ENCODE data around the gene SHB.
"Not testable (repeated sequence)": the region's sequence is repeated elsewhere in the genome, so short reads cannot be mapped to it uniquely, and the experiment has no call there.

Gene SHB

GRCh38 chr9:37914701-37915358, 154.2 kb downstream of the SHB start:
- Histone ChIP-seq H3K4me1 (ENCODE audit: control extremely low read depth in 1 of 4, control insufficient read depth in 4 of 4, insufficient read depth in 4 of 4, low read length in 3 of 4) (peaks cover 0 to 13% (median 3%) of the 10 kb centered on the region in 4 experiments), H3K27me3 (replicated peaks in 2 of 5; ENCODE audit: control insufficient read depth in 4 of 5, insufficient read depth in 5 of 5, low read length in 4 of 5) (no peaks in the 10 kb centered on the region), H3K4me3 (ENCODE audit: control insufficient read depth in 1 of 7, extremely low read depth in 1 of 7, insufficient read depth in 4 of 7, low read depth in 2 of 7, low read length in 6 of 7) (no peak overlapping the region), H3K27ac (ENCODE audit: insufficient read depth in 1 of 2, low read depth in 1 of 2, low read length in 2 of 2, poor library complexity in 1 of 2, severe bottlenecking in 2 of 2) (no peak overlapping the region), H3K36me3 (ENCODE audit: control insufficient read depth in 4 of 4, insufficient read depth in 4 of 4, low read length in 3 of 4) (peaks cover 0 to 10% (median 4%) of the 10 kb centered on the region in 4 experiments), H3K9me3 (ENCODE audit: control extremely low read depth in 1 of 5, control insufficient read depth in 4 of 5, insufficient read depth in 2 of 5, low read depth in 1 of 5, low read length in 4 of 5) (no peaks in the 10 kb centered on the region)
- CTCF ChIA-PET, result interaction anchor here (0.7 to 4.9 kb wide), 24 partner anchors 7 to 452 kb away, joined by 3 to 47 read pairs (median 5); partner anchors contain the start of gene SHB
- no peak for DNase-seq
- WGBS (ENCODE audit: insufficient coverage), result 89% methylated on average over 11 of the region's 11 CpGs
- POLR2A ChIA-PET, result interaction anchor here (0.6 kb wide), 1 partner anchor 67 kb away, joined by 3 read pairs; no protein-coding TSS in a partner anchor

DNA sequence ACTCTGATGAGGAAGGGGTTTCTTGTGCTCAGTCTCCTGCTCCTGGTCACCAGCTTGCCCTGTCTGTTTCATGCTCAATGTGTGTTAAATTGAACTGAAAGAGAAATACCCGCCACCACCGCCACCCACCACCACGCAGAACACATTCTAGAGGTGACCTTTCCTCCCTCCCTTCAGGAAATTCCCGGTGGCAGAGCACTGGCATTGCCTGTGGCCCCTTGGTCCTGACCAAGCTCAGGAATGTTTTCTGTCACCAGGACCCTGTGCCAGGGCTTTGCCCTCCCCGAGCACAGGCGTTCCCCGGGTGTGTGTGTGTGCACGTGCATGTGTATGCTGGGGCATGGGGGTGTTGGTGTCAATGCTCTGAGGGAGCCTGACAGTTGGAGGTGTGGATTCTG, 154.9 kb downstream of the SHB start:
- POLR2A ChIA-PET, result no interaction called here
- Histone ChIP-seq H3K27me3 (replicated peaks in 2 of 5; ENCODE audit: control insufficient read depth in 4 of 5, insufficient read depth in 5 of 5, low read length in 4 of 5) (no peaks in the 10 kb centered on the region), H3K9me3 (ENCODE audit: control extremely low read depth in 1 of 5, control insufficient read depth in 4 of 5, insufficient read depth in 2 of 5, low read depth in 1 of 5, low read length in 4 of 5) (no peaks in the 10 kb centered on the region), H3K4me3 (ENCODE audit: control insufficient read depth in 1 of 7, extremely low read depth in 1 of 7, insufficient read depth in 4 of 7, low read depth in 2 of 7, low read length in 6 of 7) (no peak overlapping the region), H3K27ac (ENCODE audit: insufficient read depth in 1 of 2, low read depth in 1 of 2, low read length in 2 of 2, poor library complexity in 1 of 2, severe bottlenecking in 2 of 2) (no peak overlapping the region), H3K36me3 (ENCODE audit: control insufficient read depth in 4 of 4, insufficient read depth in 4 of 4, low read length in 3 of 4) (peaks cover 0 to 10% (median 4%) of the 10 kb centered on the region in 4 experiments), H3K4me1 (ENCODE audit: control extremely low read depth in 1 of 4, control insufficient read depth in 4 of 4, insufficient read depth in 4 of 4, low read length in 3 of 4) (peaks cover 0 to 15% (median 3%) of the 10 kb centered on the region in 4 experiments)
- 97% methylated on average over 7 of the region's 8 CpGs for WGBS (ENCODE audit: insufficient coverage)
- no peak for DNase-seq
- CTCF ChIA-PET, result interaction anchor here (0.6 to 4.9 kb wide), 39 partner anchors 8 to 474 kb away, joined by 3 to 47 read pairs (median 4); partner anchors contain the start of gene SHB

- ChIA-PET CTCF (interaction anchor here (0.6 to 4.9 kb wide), 44 partner anchors 8 to 486 kb away, joined by 3 to 47 read pairs (median 4); partner anchors contain the start of gene SHB), POLR2A (no interaction called here)
- Histone ChIP-seq H3K36me3 (ENCODE audit: control insufficient read depth in 4 of 4, insufficient read depth in 4 of 4, low read length in 3 of 4) (peaks cover 0 to 7% (median 2%) of the 10 kb centered on the region in 4 experiments), H3K4me1 (ENCODE audit: control extremely low read depth in 1 of 4, control insufficient read depth in 4 of 4, insufficient read depth in 4 of 4, low read length in 3 of 4) (peaks cover 0 to 20% (median 3%) of the 10 kb centered on the region in 4 experiments), H3K9me3 (ENCODE audit: control extremely low read depth in 1 of 5, control insufficient read depth in 4 of 5, insufficient read depth in 2 of 5, low read depth in 1 of 5, low read length in 4 of 5) (no peaks in the 10 kb centered on the region), H3K27me3 (replicated peaks in 2 of 5; ENCODE audit: control insufficient read depth in 4 of 5, insufficient read depth in 5 of 5, low read length in 4 of 5) (no peaks in the 10 kb centered on the region), H3K4me3 (ENCODE audit: control insufficient read depth in 1 of 7, extremely low read depth in 1 of 7, insufficient read depth in 4 of 7, low read depth in 2 of 7, low read length in 6 of 7) (no peak overlapping the region), H3K27ac (ENCODE audit: insufficient read depth in 1 of 2, low read depth in 1 of 2, low read length in 2 of 2, poor library complexity in 1 of 2, severe bottlenecking in 2 of 2) (no peak overlapping the region)
- DNase-seq, result peak; percentile 81 to 90 (median 84)
- 52% methylated on average over 11 of the region's 11 CpGs for WGBS (ENCODE audit: insufficient coverage)
Observed at GRCh38 chr9:37913480-37914153, 155.4 kb downstream of the SHB start.

GRCh38 chr9:37911271-37911681, 157.8 kb downstream of the SHB start:
- ChIA-PET POLR2A (no interaction called here), CTCF (interaction anchor here (0.6 to 4.9 kb wide), 12 partner anchors 8 to 369 kb away, joined by 3 to 32 read pairs (median 3); partner anchors contain the start of gene SHB)
- WGBS (ENCODE audit: insufficient coverage), result 93% methylated on average over 6 of the region's 6 CpGs
- no peak overlapping the region for H3K27ac ChIP-seq (ENCODE audit: insufficient read depth in 1 of 2, low read depth in 1 of 2, low read length in 2 of 2, poor library complexity in 1 of 2, severe bottlenecking in 2 of 2)
- no peaks in the 10 kb centered on the region for H3K27me3 ChIP-seq (replicated peaks in 2 of 5; ENCODE audit: control insufficient read depth in 4 of 5, insufficient read depth in 5 of 5, low read length in 4 of 5)
- no peaks in the 10 kb centered on the region for H3K9me3 ChIP-seq (ENCODE audit: control extremely low read depth in 1 of 5, control insufficient read depth in 4 of 5, insufficient read depth in 2 of 5, low read depth in 1 of 5, low read length in 4 of 5)
- DNase-seq, result no peak
- peaks cover 2 to 15% (median 3%) of the 10 kb centered on the region in 4 experiments for H3K4me1 ChIP-seq (ENCODE audit: control extremely low read depth in 1 of 4, control insufficient read depth in 4 of 4, insufficient read depth in 4 of 4, low read length in 3 of 4)
- H3K4me3 ChIP-seq (ENCODE audit: control insufficient read depth in 1 of 7, extremely low read depth in 1 of 7, insufficient read depth in 4 of 7, low read depth in 2 of 7, low read length in 6 of 7), result no peak overlapping the region
- H3K36me3 ChIP-seq (ENCODE audit: control insufficient read depth in 4 of 4, insufficient read depth in 4 of 4, low read length in 3 of 4), result no peaks in the 10 kb centered on the region

- WGBS (ENCODE audit: insufficient coverage), result 96% methylated on average over 3 of the region's 4 CpGs
Observed at GRCh38 chr9:37910271-37910670, 158.8 kb downstream of the SHB start.

DNA sequence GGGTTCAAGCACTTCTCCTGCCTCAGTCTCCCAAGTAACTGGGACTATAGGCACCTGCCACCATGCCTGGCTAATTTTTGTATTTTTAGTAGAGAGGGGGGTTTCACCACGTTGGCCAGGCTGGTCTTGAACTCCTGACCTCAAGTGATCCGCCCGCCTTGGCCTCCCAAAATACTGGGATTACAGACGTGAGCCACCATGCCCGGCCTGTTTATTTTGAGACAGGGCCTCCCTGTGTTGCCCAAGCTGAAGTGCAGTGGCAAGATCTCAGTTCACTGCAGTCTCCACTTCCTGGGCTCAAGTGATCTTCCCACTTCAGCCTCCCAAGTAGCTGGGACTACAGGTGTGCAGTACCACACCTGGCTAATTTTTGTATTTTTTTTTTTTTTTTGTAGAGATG, 159.2 kb downstream of the SHB start:
- H3K9me3 ChIP-seq (ENCODE audit: control extremely low read depth in 1 of 5, control insufficient read depth in 4 of 5, insufficient read depth in 2 of 5, low read depth in 1 of 5, low read length in 4 of 5); CTCF ChIA-PET; DNase-seq; H3K27ac ChIP-seq (ENCODE audit: insufficient read depth in 1 of 2, low read depth in 1 of 2, low read length in 2 of 2, poor library complexity in 1 of 2, severe bottlenecking in 2 of 2); POLR2A ChIA-PET; H3K27me3 ChIP-seq (replicated peaks in 2 of 5; ENCODE audit: control insufficient read depth in 4 of 5, insufficient read depth in 5 of 5, low read length in 4 of 5); H3K36me3 ChIP-seq (ENCODE audit: control insufficient read depth in 4 of 4, insufficient read depth in 4 of 4, low read length in 3 of 4); H3K4me3 ChIP-seq (ENCODE audit: control insufficient read depth in 1 of 7, extremely low read depth in 1 of 7, insufficient read depth in 4 of 7, low read depth in 2 of 7, low read length in 6 of 7): not testable (repeated sequence)
- peaks cover 2 to 17% (median 7%) of the 10 kb centered on the region in 4 experiments for H3K4me1 ChIP-seq (ENCODE audit: control extremely low read depth in 1 of 4, control insufficient read depth in 4 of 4, insufficient read depth in 4 of 4, low read length in 3 of 4)
- 92% methylated on average over 2 of the region's 5 CpGs for WGBS (ENCODE audit: insufficient coverage)

More at GRCh38 chr9:37910271-37910670, 158.8 kb downstream of the SHB start:
- Histone ChIP-seq H3K27ac (ENCODE audit: insufficient read depth in 1 of 2, low read depth in 1 of 2, low read length in 2 of 2, poor library complexity in 1 of 2, severe bottlenecking in 2 of 2) (no peak overlapping the region), H3K4me1 (ENCODE audit: control extremely low read depth in 1 of 4, control insufficient read depth in 4 of 4, insufficient read depth in 4 of 4, low read length in 3 of 4) (peaks cover 2 to 15% (median 3%) of the 10 kb centered on the region in 4 experiments), H3K9me3 (ENCODE audit: control extremely low read depth in 1 of 5, control insufficient read depth in 4 of 5, insufficient read depth in 2 of 5, low read depth in 1 of 5, low read length in 4 of 5) (no peaks in the 10 kb centered on the region), H3K4me3 (ENCODE audit: control insufficient read depth in 1 of 7, extremely low read depth in 1 of 7, insufficient read depth in 4 of 7, low read depth in 2 of 7, low read length in 6 of 7) (no peak overlapping the region), H3K36me3 (ENCODE audit: control insufficient read depth in 4 of 4, insufficient read depth in 4 of 4, low read length in 3 of 4) (no peaks in the 10 kb centered on the region), H3K27me3 (replicated peaks in 2 of 5; ENCODE audit: control insufficient read depth in 4 of 5, insufficient read depth in 5 of 5, low read length in 4 of 5) (no peaks in the 10 kb centered on the region)
- DNase-seq, result no peak
- CTCF ChIA-PET, result interaction anchor here (1.6 to 1.8 kb wide), 2 partner anchors 154 to 178 kb away, joined by 3 to 5 read pairs; no protein-coding TSS in a partner anchor
- POLR2A ChIA-PET, result no interaction called here

GRCh38 chr9:37909326-37909725, 159.7 kb downstream of the SHB start:
- Histone ChIP-seq H3K4me1 (ENCODE audit: control extremely low read depth in 1 of 4, control insufficient read depth in 4 of 4, insufficient read depth in 4 of 4, low read length in 3 of 4) (peaks cover 2 to 22% (median 11%) of the 10 kb centered on the region in 4 experiments), H3K9me3 (ENCODE audit: control extremely low read depth in 1 of 5, control insufficient read depth in 4 of 5, insufficient read depth in 2 of 5, low read depth in 1 of 5, low read length in 4 of 5) (no peaks in the 10 kb centered on the region), H3K36me3 (ENCODE audit: control insufficient read depth in 4 of 4, insufficient read depth in 4 of 4, low read length in 3 of 4) (no peaks in the 10 kb centered on the region), H3K27ac (ENCODE audit: insufficient read depth in 1 of 2, low read depth in 1 of 2, low read length in 2 of 2, poor library complexity in 1 of 2, severe bottlenecking in 2 of 2) (no peak overlapping the region), H3K27me3 (replicated peaks in 2 of 5; ENCODE audit: control insufficient read depth in 4 of 5, insufficient read depth in 5 of 5, low read length in 4 of 5) (no peaks in the 10 kb centered on the region), H3K4me3 (ENCODE audit: control insufficient read depth in 1 of 7, extremely low read depth in 1 of 7, insufficient read depth in 4 of 7, low read depth in 2 of 7, low read length in 6 of 7) (no peak overlapping the region)
- ChIA-PET POLR2A (no interaction called here), CTCF (interaction anchor here (0.5 to 1.6 kb wide), 7 partner anchors 32 to 488 kb away, joined by 3 to 6 read pairs (median 3); no protein-coding TSS in a partner anchor)
- WGBS (ENCODE audit: insufficient coverage), result 100% methylated on average over 2 of the region's 3 CpGs
- no peak for DNase-seq
